Subcutaneous adipose tissue (tissue), 4 donors: ENCODE measurements around the gene ISG20. TPM values are rescaled to one million over a fixed set of nuclear protein-coding genes. Genes with fewer than 3 reads are reported as not detected.

Source experiments
- total RNA-seq, 4 donors: library from RNA; depleted of rRNA; stranded (reverse); fragments of >200 nt; gene quantifications; one replicate each; pipeline ENCODE4 v1.1.0, GENCODE V29; 2016
- TF ChIP-seq, protein P1 (sequence below): fragments of 450-650 bp; IDR thresholded peaks from one replicate; pipeline ENCODE4 v1.5.1; 2016; ENCODE audit warnings: low read depth, mild to moderate bottlenecking, control low read depth, antibody characterized with exemption, moderate library complexity

The ISG20 gene
- total RNA-seq, 4 donors from 2014 or later: 7.5 to 12.4 (median 9.1) TPM

DNA sequence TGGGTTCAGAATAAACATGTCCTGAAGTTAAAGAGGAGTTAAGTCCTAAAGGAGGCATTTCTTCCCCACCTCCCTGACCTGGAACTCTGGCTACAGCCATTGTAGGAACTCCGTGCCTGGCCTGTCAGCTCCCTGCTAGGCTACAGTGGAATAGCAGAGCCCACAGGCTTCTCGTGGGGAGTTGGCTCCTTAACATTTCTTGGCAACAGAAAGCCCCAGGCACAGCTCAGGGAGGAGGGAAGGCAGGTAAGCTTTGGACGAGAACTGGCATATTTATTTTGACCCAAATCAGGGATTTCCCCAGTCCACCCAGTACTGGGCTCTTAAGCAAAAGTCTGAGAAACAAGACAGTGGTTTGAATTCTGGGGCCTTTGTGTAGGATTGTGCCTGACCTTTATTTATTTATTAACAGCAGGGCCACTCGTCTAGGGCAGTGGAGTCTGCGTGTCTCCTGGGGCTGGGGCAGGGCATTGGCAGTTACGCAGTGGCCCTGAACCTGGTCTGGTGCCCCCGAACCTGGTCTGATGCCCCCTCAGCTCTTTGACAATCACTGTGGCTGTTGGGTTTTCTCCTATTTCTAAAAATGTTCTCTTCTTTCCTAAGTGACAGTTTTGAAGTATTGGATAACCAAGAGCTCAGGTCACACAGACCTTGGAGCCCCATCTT, 7.9 kb upstream of the ISG20 start:
- TF ChIP-seq, protein P1, sequence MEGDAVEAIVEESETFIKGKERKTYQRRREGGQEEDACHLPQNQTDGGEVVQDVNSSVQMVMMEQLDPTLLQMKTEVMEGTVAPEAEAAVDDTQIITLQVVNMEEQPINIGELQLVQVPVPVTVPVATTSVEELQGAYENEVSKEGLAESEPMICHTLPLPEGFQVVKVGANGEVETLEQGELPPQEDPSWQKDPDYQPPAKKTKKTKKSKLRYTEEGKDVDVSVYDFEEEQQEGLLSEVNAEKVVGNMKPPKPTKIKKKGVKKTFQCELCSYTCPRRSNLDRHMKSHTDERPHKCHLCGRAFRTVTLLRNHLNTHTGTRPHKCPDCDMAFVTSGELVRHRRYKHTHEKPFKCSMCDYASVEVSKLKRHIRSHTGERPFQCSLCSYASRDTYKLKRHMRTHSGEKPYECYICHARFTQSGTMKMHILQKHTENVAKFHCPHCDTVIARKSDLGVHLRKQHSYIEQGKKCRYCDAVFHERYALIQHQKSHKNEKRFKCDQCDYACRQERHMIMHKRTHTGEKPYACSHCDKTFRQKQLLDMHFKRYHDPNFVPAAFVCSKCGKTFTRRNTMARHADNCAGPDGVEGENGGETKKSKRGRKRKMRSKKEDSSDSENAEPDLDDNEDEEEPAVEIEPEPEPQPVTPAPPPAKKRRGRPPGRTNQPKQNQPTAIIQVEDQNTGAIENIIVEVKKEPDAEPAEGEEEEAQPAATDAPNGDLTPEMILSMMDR: no peak

DNA sequence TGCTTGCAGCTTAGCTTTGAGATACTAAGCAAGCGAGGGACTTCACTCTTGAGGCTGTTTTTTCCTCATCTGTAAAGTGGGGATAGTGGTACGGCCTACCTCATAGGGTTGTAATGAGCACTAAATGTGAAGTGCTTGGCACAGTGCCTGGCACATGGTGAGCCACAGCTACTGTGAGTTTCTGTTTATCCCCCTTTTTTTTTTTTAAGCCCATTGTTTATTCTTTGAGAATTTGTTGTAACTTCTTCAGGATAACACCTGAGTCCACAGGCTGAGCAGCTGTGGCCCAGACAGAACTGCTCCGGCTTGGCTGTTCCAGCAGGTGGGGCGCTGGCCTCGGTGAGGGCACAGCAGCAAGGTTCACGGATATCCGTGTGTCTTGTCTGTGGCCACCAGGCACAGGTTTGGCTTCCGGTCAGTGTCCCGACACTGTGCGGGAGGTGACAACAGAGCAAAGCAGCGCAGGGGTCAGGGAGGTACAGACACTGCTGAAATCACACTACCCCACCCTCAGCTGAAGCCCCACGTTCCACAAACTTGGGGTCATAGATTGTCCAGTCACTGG, 7.3 kb upstream of the ISG20 start:
- TF ChIP-seq, protein P1: no peak

DNA sequence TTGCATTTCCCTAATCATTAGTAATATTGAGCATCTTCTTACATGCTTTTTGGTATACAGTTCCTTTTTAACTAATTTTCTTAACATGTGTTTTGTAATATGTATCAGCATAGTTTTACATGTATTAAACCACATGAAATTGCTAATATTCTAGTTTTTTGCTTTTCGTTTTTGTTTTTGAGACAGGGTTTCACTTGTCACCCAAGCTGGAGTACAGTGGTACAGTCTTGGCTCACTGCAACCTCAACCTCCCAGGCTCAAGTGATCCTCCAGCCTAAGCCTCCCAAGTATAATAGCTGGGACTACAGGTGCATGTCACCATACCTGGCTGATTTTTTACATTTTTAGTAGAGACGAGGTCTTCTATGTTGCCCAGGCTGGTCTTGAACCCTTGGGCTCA, 4.4 kb upstream of the ISG20 start:
- TF ChIP-seq, protein P1: no peak

DNA sequence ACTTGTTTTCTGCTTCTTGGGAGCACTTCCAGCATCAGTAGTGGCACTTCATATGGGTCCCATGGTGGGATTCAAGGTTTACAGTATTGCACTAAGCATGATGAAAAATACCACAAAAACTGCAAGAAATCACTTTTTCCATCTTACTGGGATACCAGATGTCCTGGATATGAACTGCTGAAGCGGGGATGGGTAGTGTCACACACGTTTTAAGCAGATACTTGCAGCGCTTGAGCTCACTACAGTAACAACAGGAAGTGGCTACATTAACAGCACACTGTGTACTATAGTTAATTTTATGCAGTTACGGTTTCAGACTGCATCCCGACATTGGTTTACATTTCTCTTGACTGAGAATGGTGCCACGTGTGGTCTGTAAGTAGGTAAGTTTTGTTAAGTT, 3.5 kb upstream of the ISG20 start:
- TF ChIP-seq, protein P1: no peak

DNA sequence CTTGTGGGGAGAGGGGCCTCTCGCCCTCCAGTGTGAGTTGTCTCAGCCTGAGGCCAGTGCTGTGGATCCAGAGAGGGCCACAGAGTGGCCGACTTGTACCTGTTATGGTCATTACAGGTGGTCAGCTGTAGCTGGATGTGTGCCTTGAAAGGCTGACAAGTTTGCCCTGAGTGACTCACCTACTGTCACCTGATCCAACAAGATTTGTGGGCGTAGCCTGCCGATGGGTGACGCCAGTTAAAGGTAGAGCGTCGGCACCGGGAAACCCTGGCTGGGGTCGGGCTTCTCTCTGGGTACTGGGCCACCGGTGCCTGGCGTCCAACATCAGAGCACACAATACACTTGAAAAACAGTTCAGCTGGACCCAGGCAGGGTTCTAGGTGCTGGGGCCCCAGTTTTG, 2.8 kb upstream of the ISG20 start:
- TF ChIP-seq, protein P1: no peak

DNA sequence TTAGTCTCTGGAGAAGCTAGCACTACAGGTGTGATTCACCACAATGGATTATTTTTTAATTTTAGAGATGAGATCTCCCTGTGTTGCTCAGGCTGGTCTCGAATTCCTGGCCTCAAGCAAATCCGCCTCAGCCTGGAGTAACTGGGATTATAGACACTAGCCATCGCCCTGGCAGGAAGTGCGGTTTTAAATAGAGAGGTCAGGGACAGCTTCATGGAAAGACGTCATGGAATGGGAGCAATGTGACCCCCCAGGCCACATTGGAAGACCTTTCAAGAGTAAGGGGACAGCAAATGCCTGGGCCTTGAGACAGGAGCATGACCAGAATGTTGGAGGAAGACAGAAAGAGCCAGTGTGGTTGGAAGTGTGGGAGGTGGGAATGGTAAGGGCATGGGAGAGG, 2.2 kb upstream of the ISG20 start:
- TF ChIP-seq, protein P1: no peak

DNA sequence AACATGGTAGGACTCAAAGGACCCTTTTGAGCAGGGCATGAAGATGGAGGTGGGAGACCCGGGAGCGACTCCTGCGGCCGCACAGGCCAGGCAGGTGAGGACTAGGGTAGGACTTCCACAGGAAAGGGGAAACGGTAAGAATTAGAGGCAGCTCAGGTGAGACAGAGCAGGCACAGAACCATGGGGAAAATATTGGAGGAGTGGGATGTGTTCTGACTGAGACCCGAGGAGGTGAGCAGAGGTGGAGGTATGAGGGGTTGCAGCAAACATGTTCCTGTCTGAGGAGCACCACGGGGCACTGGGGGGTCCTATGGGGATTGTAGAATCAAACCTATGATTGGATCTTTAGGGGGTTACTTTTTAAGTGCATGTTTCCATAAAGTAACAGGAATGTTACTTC, 1.4 kb upstream of the ISG20 start:
- TF ChIP-seq, protein P1: no peak
